Neural cell (in vitro differentiated cells): Measurements from ENCODE around the gene SLAMF1. TPM values are rescaled to one million over a fixed set of nuclear protein-coding genes. Genes with fewer than 3 reads are reported as not detected.

Experiments
- H2AFZ ChIP-seq: fragments of 200-600, 300-800 bp; sonication (generic), shearing (Covaris generic); 2 replicates; pipeline ENCODE4 v1.6.0; 2014; ENCODE audit warnings: low read depth, mild to moderate bottlenecking, antibody characterized with exemption, low read length, moderate library complexity
- H3F3A ChIP-seq: fragments of 200-600 bp; shearing (Covaris generic); 2 replicates; pipeline ENCODE4 v1.6.1; 2016; ENCODE audit warnings: mild to moderate bottlenecking, moderate library complexity, mixed read lengths, antibody characterized with exemption, low read length; ENCODE audit not compliant: insufficient read depth, poor library complexity, severe bottlenecking
- H3K27ac ChIP-seq: fragments of 200-600, 300-800 bp; sonication (generic), shearing (Covaris generic); 2 replicates; pipeline ENCODE4 v1.5.1; 2014; ENCODE audit warnings: mild to moderate bottlenecking, low read length, moderate library complexity
- H3K27me3 ChIP-seq: fragments of 300-800, 200-600 bp; sonication (generic), shearing (Covaris generic); 2 replicates; pipeline ENCODE4 v1.6.0; 2014; ENCODE audit warnings: mild to moderate bottlenecking, low read depth, low read length, moderate library complexity; ENCODE audit not compliant: insufficient read depth
- H3K36me3 ChIP-seq: fragments of 300-800, 200-600 bp; sonication (generic), shearing (Covaris generic); 2 replicates; pipeline ENCODE4 v1.5.1; 2014; ENCODE audit warnings: mild to moderate bottlenecking, antibody characterized with exemption, low read length, moderate library complexity; ENCODE audit not compliant: insufficient read depth
- H3K4me2 ChIP-seq: fragments of 300-800, 200-600 bp; sonication (generic), shearing (Covaris generic); 2 replicates; pipeline ENCODE4 v1.6.0; 2014; ENCODE audit warnings: mild to moderate bottlenecking, low read length
- H3K4me3 ChIP-seq: fragments of 300-800, 200-600 bp; sonication (generic), shearing (Covaris generic); 2 replicates; pipeline ENCODE4 v1.5.1; 2014; ENCODE audit warnings: mild to moderate bottlenecking, low read length, moderate library complexity
- H3K79me2 ChIP-seq: fragments of 200-600 bp; shearing (Covaris generic); replicated peaks from 2 replicates; pipeline ENCODE4 v1.6.0; 2014; ENCODE audit warnings: mild to moderate bottlenecking, low read length, moderate library complexity; ENCODE audit not compliant: insufficient read depth
- H3K9ac ChIP-seq: fragments of 300-800, 200-600 bp; sonication (generic), shearing (Covaris generic); 2 replicates; pipeline ENCODE4 v1.6.1; 2016; ENCODE audit warnings: mild to moderate bottlenecking, low read length, mixed read lengths
- H3K9me2 ChIP-seq: fragments of 200-600 bp; shearing (Covaris generic); 2 replicates; pipeline ENCODE4 v1.6.1; 2016; ENCODE audit warnings: mild to moderate bottlenecking, low read length, mixed read lengths; ENCODE audit not compliant: insufficient read depth
- H3K9me3 ChIP-seq: fragments of 200-600, 300-800 bp; sonication (generic), shearing (Covaris generic); 2 replicates; pipeline ENCODE4 v1.6.1; 2016; ENCODE audit warnings: mild to moderate bottlenecking, mixed run types, low read length, moderate library complexity, mixed read lengths
- H4K20me1 ChIP-seq: fragments of 200-600 bp; shearing (Covaris generic); 2 replicates; pipeline ENCODE4 v1.6.1; 2016; ENCODE audit warnings: mild to moderate bottlenecking, mixed run types; ENCODE audit not compliant: insufficient read depth
- CTCF ChIP-seq: fragments of 450-650 bp; IDR thresholded peaks from 2 replicates; pipeline ENCODE4 v1.5.1; 2014; ENCODE audit warnings: antibody characterized with exemption, mild to moderate bottlenecking, moderate library complexity; ENCODE audit not compliant: poor library complexity, severe bottlenecking
- EP300 ChIP-seq: fragments of 450-650 bp; conservative IDR thresholded peaks from 2 replicates; pipeline ENCODE4 v1.6.1; 2014; ENCODE audit warnings: antibody characterized with exemption, mild to moderate bottlenecking, moderate library complexity; ENCODE audit not compliant: poor library complexity, severe bottlenecking
- EZH2 ChIP-seq: fragments of 200-600, 300-800 bp; shearing (Covaris generic), sonication (generic); IDR thresholded peaks from 2 replicates; pipeline ENCODE4 v1.6.1; 2014; ENCODE audit warnings: antibody characterized with exemption, low read length, borderline replicate concordance, mild to moderate bottlenecking; ENCODE audit not compliant: insufficient read depth, poor library complexity, severe bottlenecking
- MXI1 ChIP-seq: fragments of 450-650 bp; conservative IDR thresholded peaks from 2 replicates; pipeline ENCODE4 v1.6.1; 2014; ENCODE audit warnings: antibody characterized with exemption, mild to moderate bottlenecking; ENCODE audit not compliant: poor library complexity, severe bottlenecking
- POLR2AphosphoS5 ChIP-seq: IDR thresholded peaks from 2 replicates; pipeline ENCODE4 v1.6.1; 2012
- RAD21 ChIP-seq: fragments of 450-650 bp; conservative IDR thresholded peaks from 2 replicates; pipeline ENCODE4 v1.6.1; 2014; ENCODE audit warnings: antibody characterized with exemption, mild to moderate bottlenecking, moderate library complexity
- SMC3 ChIP-seq: fragments of 450-650 bp; conservative IDR thresholded peaks from 2 replicates; pipeline ENCODE4 v1.6.1; 2014; ENCODE audit warnings: antibody characterized with exemption, mild to moderate bottlenecking, moderate library complexity; ENCODE audit not compliant: poor library complexity
- TAF1 ChIP-seq: IDR thresholded peaks from 2 replicates; pipeline ENCODE4 v1.6.1; 2012; ENCODE audit warnings: low read depth
- polyA plus RNA-seq: library from polyadenylated mRNA; depleted of rRNA; stranded (reverse); fragments of >200 nt; gene quantifications from 2 replicates; pipeline ENCODE4 v1.2.3, GENCODE V29; 2014
- TF ChIP-seq, protein P1 (sequence below): IDR thresholded peaks from 2 replicates; pipeline ENCODE4 v1.6.1; 2012; ENCODE audit warnings: borderline replicate concordance

Gene SLAMF1
- polyA plus RNA-seq, 1 donor from 2014 or later, result not detected

DNA sequence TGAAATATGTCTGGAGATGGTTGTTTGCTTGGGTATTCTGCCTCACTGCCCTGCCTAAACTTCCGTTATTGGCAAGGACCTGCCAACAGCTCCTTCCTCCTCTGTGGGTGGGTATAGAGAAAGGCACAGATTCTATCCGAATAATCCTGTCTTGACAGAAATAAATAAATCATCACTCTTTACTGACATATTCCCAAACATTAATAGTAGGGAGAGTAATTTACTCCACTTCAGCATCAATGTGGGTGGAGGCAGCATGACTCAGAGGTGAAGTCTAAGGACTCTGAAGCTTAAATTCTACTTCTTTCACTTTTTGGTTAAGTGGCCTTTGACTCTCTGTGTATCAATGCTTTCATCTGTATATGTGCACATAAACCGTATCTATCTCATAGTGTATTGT, 70.5 kb downstream of the SLAMF1 start:
- no peaks in the 10 kb centered on the region for H4K20me1 ChIP-seq
- no peak overlapping the region for H2AFZ ChIP-seq
- H3K4me2 ChIP-seq, result no peak overlapping the region
- H3K9me2 ChIP-seq, result no peaks in the 10 kb centered on the region
- H3K4me3 ChIP-seq, result no peak overlapping the region
- H3K9ac ChIP-seq, result no peak overlapping the region
- no peaks in the 10 kb centered on the region for H3K36me3 ChIP-seq
- H3K27ac ChIP-seq, result no peak overlapping the region
- no peaks in the 10 kb centered on the region for H3K79me2 ChIP-seq
- no peaks in the 10 kb centered on the region for H3K9me3 ChIP-seq
- H3F3A ChIP-seq, result no peaks in the 10 kb centered on the region
- no peak for TF ChIP-seq CTCF
- TF ChIP-seq MXI1, result no peak
- no peak for TF ChIP-seq EZH2
- no peak for TF ChIP-seq EP300
- no peak for TF ChIP-seq RAD21
- TF ChIP-seq TAF1, result no peak
- TF ChIP-seq SMC3, result no peak
- no peaks in the 10 kb centered on the region for H3K27me3 ChIP-seq

GRCh38 chr1:160575112-160575664, 71.7 kb downstream of the SLAMF1 start:
- Histone ChIP-seq H3K79me2 (no peaks in the 10 kb centered on the region), H3K9me3 (no peaks in the 10 kb centered on the region), H3F3A (no peaks in the 10 kb centered on the region), H3K4me2 (no peak overlapping the region), H3K27me3 (no peaks in the 10 kb centered on the region), H4K20me1 (no peaks in the 10 kb centered on the region), H3K27ac (no peak overlapping the region), H3K36me3 (no peaks in the 10 kb centered on the region), H3K9me2 (no peaks in the 10 kb centered on the region), H3K9ac (no peak overlapping the region), H3K4me3 (no peak overlapping the region), H2AFZ (no peak overlapping the region)
- no peak for TF ChIP-seq EP300
- no peak for TF ChIP-seq RAD21
- no peak for TF ChIP-seq SMC3
- no peak for TF ChIP-seq POLR2AphosphoS5
- TF ChIP-seq EZH2, result no peak
- no peak for TF ChIP-seq CTCF
- no peak for TF ChIP-seq TAF1
- TF ChIP-seq MXI1, result no peak
- TF ChIP-seq, protein P1, sequence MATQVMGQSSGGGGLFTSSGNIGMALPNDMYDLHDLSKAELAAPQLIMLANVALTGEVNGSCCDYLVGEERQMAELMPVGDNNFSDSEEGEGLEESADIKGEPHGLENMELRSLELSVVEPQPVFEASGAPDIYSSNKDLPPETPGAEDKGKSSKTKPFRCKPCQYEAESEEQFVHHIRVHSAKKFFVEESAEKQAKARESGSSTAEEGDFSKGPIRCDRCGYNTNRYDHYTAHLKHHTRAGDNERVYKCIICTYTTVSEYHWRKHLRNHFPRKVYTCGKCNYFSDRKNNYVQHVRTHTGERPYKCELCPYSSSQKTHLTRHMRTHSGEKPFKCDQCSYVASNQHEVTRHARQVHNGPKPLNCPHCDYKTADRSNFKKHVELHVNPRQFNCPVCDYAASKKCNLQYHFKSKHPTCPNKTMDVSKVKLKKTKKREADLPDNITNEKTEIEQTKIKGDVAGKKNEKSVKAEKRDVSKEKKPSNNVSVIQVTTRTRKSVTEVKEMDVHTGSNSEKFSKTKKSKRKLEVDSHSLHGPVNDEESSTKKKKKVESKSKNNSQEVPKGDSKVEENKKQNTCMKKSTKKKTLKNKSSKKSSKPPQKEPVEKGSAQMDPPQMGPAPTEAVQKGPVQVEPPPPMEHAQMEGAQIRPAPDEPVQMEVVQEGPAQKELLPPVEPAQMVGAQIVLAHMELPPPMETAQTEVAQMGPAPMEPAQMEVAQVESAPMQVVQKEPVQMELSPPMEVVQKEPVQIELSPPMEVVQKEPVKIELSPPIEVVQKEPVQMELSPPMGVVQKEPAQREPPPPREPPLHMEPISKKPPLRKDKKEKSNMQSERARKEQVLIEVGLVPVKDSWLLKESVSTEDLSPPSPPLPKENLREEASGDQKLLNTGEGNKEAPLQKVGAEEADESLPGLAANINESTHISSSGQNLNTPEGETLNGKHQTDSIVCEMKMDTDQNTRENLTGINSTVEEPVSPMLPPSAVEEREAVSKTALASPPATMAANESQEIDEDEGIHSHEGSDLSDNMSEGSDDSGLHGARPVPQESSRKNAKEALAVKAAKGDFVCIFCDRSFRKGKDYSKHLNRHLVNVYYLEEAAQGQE, result no peak
